ENCODE results near the gene KDM4B. TPM values are rescaled to one million over a fixed set of nuclear protein-coding genes. Genes with fewer than 3 reads are reported as not detected.
"Not testable (repeated sequence)": the region's sequence is repeated elsewhere in the genome, so short reads cannot be mapped to it uniquely, and the experiment has no call there.

KDM4B gene
- total RNA-seq, 1 experiment from 2014 or later: 7.2 TPM

DNA sequence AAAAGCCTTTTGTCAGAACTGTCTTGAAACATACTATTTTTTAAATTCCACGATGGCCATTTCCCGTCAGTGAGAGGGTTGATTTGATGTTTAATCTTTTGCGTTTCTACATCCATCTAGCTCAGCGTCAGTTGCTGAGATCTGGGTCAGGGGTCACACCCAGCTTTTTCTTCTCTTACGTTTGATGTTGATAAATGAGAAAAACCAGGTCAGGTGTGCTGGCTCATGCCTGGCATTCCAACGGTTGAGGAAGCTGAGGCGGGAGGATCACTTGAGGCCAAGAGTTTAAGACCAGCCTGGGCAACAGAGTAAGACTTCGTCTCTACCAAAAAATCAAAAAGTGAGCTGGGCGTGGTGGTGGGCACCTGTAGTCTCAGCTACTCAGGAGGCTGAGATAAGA lies 202.8 kb downstream of the KDM4B start:
- DNase-seq (ENCODE audit: low spot score): no peak

DNA sequence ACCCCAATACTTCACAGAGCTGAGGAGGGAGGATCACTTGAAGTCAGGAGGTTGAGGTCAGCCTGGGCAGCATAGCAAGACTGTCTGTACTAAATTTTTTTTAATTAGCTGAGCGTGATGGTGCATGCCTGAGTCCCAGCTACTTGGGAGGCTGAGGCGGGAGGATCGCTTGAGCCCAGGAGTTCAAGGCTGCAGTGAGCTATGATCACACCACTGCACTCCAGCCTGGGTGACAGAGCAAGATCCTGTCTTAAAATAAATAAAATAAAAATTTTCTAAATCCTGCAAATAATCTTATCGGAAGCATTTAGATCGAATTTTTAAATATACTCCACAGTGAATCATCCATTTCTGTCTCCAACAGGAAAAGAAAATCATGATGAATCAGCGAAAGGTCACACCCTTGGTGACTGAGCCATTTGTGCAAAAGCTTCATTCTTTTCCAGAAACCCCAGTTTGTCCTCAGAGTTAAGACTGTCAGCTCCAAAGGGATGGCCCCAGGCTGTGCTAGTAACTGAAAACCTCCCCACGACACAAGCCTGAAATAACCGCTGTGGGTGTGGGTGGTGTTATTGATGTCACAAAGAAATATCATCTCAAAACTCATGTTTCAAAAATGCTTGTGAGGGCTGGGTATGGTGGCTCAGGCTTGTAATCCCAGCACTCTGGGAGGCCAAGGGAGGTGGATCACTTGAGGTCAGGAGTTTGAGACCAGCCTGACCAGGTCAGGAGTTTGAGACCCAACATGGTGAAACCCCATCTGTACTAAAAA lies 204.1 kb downstream of the KDM4B start:
- DNase-seq (ENCODE audit: low spot score): peak; percentile 78

DNA sequence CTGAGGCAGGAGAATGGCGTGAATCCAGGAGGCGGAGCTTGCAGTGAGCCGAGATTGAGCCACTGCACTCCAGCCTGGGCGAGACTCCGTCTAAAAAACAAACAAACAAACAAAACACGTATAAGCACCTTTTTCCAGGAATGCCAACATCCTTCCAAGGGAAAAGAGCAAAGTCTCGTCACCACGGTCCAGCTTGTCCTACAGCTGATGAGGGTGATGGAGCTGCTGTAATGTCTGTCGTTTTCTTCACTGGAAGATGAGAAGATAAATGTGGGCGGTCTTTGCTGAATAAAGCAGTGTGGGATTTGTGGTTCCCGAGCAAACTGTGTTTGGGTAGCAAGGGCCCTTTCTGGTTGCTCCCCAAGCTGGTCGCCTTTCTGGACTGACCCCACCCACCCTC lies 205.1 kb downstream of the KDM4B start:
- DNase-seq (ENCODE audit: low spot score): no peak

DNA sequence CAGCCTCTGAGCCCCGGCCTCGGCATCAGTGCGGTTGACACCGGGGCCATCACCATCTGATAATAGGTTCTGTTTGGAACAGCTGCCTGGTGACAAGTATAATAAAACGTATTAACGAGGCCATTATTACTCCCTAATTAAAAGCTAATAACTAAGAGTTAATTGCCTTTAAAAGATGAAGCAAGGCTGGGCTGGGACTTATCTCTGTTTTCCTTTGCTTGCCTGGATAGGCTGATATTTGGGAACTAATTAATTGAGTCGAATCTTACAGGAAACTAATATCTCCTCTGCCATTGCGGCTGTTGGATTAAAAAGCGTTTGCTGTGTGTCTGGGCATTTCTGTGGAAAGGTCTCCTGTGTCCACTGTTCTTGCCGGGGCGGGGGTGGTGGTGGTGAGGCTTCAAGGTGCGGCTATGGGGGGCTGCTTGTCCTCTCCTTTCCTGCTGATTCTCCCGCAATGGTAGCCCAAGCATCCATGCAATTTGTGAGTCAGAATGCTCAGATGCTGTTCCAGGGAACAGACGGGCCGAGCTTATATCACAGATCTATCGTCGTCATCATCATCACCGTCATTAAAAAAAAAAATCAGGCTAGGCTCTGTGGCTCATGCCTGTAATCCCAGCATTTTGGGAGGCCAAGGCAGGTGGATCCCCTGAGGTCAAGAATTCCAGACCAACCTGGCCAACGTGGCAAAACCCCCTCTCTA lies 209.0 kb downstream of the KDM4B start:
- DNase-seq (ENCODE audit: low spot score): no peak

DNA sequence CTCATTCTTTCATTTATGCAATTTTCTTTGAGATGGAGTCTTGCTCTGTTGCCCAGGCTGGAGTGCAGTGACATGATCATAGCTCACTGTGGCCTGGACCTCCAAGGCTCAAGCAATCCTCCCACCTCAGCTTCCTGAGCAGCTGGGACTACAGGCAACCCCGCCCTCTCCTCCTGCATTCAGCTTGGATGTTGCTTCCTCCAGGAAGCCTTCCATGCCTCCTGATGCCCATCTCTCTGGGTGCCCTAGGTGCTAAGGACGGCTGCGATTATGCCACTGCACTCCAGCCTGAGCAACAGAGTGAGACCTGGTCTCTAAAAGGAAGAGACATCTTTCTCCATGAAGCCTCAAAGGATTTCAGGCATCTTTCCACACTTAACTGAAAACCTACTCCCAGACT lies 209.9 kb downstream of the KDM4B start:
- DNase-seq (ENCODE audit: low spot score): no peak

DNA sequence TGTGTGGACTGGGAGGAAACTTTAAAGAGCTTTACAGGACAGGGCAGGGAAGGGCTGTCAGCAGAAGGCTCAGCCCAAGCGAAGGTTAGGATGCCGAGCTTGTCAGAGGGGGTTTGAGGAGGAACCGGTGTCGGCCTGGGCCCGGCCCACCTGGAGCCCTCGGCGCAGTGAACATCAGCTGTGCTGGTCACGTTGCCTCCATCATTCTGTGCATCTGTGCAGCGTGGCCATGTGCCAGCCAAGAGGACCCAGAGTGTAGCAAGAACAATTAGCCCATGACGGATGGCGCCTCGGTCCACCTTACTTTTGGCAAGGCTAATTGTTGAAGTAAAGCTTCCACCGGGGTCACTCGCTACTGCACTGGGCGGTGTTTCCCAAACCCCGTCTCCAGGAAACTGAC lies 210.3 kb downstream of the KDM4B start:
- no peak for DNase-seq (ENCODE audit: low spot score)

DNA sequence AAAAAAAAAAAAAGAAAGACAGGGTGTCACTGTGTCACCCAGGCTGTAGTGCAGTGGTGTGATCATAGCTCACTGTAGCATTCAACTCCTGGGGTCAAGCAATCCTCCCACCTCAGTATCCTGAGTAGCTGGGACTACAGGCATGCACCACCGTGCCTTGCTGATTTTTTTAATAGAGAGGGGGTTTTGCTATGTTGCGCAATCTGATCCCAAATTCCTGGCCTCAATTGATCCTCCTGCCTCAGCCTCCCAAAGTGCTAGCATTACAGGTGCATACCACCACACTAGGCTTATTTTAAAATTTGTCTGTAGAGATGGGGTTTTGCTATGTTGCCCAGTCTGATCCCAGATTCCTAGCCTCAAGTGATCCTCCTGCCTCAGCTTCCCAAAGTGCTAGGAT lies 212.4 kb downstream of the KDM4B start:
- no peak for DNase-seq (ENCODE audit: low spot score)

DNA sequence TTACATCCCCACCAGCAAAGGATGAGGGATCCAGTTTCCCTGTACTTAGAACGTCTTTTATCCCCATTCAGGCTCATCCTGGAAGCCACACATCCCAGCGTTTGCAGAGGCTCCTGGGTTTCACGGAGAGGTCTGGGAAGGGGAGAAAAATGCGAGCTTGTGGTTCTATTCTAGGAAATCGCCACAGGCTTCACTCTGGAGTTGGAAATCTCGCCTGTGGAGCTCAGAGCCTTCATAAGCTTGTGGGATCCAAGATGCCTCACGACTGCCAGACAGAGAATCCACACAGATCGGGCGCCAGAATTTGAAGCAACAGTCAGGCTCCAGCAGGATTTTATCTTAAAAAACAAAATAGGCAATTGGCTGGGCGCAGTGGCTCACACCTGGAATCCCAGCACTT lies 213.8 kb downstream of the KDM4B start:
- DNase-seq (ENCODE audit: low spot score): no peak

DNA sequence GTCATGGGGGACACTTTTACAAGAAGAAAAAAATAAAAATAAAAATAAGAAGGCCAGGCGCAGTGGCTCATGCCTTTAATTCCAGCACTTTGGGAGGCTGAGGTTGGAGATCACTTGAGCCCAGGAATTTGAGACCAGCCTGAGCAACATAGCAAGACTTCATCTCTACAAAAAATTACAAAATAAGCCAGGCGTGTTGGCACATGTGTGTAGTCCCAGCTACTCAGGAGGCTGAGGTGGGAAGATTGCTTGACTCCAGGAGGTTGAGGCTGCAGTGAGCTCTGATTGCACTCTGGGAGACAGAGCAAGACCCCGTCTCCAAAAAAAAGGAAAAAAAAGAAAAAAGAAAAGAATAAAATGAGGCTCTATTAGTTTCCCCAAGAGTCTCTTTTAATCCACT lies 214.7 kb downstream of the KDM4B start:
- no peak for DNase-seq (ENCODE audit: low spot score)

DNA sequence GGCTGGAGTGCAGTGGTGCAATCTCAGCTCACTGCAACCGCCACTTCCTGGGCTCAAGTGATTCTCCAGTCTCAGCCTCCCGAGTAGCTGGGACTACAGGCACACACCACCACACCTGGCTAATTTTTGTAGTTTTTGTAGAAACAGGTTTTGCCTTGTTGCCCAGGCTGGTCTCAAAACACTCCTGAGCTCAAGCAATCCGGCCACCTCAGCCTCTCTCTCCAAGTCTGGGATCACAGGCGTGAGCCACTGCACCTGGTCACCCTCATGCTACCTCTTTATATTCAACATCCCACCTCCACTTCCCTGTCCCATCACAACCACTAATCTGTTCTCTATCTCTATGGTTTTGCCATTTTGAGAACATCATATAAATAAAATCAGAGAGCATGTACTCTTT lies 216.0 kb downstream of the KDM4B start:
- DNase-seq (ENCODE audit: low spot score): no peak

DNA sequence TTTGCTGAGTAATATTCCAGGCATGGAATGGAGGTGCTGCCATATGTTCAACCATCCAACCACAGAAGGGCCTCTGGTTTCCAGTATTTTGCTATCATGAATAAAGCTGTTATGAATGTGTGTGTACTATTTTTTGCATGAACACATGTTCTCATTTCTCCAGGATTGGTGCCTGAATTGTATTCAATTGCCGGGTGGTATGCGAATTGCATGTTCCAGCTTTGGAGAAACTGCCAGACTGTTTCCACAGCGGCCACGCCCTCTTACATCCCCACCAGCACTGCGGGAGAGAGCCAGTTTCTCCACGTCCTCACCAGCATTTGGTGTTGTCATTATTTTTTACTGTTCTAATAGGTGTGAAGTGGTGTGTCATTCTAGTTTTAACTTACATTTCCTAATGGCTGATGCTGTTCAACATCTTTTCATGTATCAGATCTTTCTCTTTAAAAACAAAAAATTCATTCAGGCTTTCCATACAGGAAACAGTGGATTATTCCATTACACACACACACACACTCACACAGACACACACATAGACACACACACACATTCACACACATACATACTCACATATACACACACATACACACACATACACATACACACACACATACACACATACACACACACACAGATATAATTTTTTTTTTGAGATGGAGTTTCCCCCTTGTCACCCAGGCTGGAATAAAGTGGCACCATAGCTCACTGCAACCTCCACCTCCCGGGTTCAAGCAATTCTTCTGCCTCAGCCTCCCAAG lies 217.6 kb downstream of the KDM4B start:
- no peak for DNase-seq (ENCODE audit: low spot score)

DNA sequence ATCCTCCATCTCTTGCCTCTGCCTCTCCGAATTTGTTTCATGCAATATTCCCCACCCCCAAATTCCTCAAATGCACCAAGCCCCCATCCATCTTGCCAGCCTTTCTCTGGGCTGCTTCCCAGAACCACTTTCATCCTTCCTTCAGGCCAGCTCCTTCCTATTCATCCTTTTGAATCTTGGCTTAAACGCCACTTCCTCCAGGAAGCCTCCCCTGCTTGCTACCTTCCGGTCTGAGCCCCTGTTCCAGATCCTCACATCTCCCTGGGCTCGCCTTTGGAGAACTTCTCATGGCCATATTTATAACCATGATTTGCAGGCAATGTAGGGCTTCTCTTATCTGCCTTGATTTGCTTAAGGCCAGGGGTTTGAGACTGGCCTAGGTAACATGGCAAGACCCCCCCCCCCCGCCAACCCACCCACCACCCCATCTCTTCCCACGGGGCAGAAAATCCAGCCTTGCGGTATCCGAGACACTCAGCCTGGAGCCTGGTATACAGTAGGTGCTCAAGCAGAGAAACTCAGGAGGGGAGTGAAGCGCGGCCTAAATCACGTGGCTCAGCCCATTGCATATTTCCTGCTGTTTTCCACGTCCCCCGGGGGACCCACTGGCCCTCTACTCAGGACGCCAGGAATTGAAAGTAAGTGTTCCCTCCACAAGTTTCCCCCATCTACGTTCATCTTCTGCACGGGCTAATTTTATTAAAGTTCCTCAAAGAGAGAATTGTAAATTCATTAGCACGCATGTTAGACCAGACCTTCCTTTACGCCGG lies 219.8 kb downstream of the KDM4B start:
- no peak for DNase-seq (ENCODE audit: low spot score)

DNA sequence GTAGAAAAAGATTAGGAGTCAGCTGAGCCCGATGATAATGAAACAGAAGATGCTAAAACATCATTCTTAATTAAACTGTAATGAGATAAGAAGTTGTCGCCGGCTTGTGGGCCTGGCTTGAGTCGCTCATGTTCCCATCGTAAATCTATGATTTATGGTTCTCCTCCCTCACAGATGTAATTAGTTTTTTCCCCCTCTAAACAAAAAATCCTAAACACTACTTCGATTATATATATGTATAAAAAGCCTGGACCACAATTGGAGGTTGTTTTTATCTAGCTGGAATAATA lies 220.3 kb downstream of the KDM4B start:
- DNase-seq (ENCODE audit: low spot score): no peak

DNA sequence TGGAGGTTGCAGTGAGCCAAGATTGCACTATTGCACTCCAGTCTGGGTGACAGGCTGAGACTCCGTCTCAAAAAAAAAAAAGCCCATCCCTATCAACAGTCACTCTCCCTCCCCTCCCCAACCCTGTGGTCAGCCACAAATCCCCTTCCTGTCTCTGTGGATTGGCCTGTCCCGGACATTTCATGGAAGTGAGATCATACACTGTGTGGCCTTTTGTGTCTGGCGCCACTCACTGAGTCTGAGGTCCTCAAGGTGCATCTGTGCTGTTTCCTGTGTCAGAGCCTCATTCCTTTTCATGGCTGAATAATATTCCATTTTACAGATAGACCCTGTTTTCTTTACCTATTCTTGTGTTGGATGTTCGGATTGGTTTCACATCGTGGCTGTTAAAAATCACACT lies 222.2 kb downstream of the KDM4B start:
- peak; percentile 52 for DNase-seq (ENCODE audit: low spot score)

DNA sequence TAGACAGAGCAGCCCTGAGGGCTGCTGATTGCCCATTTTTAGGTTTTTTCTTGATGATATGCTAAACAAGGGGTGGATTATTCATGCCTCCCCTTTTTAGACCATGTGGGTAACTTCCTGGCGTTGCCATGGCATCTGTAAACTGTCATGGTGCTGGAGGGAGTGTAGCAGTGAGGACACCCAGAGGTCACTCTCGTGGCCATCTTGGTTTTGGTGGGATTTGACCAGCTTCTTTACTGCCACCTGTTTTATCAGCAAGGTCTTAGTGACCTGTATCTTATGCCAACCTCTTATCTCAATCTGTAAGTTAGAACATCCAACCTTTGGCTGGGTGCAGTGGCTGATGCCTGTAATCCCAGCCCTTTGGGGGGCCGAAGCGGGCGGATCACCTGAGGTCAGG lies 223.7 kb downstream of the KDM4B start:
- no peak for DNase-seq (ENCODE audit: low spot score)

DNA sequence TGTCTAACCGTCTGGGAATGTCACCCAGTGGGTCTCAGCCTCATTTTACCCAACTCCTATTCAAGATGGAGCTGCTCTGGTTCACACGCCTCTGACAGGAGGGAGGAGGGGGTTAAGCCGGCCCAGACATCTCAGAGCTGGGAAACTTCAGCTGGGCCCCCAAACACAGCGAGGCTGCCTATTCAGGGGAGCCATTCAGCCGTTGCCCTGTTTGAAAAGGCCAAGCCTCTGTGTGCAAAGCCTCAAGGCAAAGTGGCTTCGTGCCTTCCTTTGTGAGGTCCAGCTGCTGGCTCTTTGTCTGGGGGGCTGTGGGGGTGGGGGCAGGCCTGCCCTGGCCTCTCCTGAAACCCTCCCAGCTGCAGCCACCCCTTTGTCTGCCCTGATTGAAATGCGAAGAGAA lies 224.3 kb downstream of the KDM4B start:
- DNase-seq (ENCODE audit: low spot score): no peak

DNA sequence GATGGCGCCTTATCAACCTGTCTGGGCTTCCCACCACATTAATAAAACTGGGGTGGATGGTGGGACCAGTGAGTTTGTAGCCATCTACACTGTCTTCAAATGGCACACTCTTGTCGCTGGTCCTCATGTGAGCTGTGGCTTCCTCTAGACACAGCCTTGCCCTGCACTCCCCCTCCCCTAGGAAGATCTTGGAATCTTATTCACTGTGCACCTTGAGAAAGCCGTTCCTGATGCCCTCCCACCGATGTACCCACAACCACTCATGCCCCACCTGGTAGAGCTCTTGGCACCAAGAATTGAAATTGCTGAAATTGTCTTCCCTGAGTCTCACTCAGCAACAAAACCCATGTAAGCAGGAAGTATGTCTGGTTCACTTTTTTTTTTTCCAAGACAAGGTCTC lies 225.7 kb downstream of the KDM4B start:
- no peak for DNase-seq (ENCODE audit: low spot score)

DNA sequence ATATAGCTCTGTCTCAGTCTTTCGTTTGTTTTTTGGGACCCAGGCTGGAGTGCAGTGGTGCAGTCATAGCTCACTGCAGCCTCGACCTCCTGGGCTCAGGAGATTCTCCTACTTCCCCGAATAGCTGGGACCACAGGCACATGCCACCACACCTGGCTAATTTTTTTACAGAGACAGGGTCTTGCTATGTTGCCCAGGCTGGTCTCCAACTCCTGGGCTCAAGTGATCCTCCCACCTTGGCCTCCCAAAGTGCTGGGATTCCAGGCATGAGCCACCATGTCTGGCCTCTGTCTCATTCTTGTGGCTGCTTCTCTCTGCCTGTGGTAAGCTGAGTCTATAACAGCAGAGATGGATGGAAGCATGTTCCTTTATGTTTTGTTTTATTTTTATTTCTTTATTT lies 226.7 kb downstream of the KDM4B start:
- not testable (repeated sequence) for DNase-seq (ENCODE audit: low spot score)

DNA sequence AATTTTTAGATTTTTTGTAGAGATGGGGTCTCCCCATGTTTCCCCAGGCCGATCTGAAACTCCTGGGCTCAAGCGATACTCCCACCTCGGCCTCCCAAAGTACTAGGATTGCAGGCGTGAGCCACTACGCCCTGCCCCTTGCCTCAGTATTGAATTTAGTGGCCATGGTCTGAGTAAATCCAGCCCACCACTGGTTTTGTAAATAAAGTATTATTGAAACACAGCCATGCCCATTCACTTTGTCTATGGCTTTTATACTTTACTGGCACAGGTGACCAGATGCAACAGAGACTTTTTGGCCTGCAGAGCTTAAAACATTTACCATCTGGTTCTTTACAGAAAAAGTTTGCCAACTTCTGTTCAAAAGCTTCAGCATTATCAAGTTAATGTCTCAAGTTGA lies 227.9 kb downstream of the KDM4B start:
- DNase-seq (ENCODE audit: low spot score): no peak

DNA sequence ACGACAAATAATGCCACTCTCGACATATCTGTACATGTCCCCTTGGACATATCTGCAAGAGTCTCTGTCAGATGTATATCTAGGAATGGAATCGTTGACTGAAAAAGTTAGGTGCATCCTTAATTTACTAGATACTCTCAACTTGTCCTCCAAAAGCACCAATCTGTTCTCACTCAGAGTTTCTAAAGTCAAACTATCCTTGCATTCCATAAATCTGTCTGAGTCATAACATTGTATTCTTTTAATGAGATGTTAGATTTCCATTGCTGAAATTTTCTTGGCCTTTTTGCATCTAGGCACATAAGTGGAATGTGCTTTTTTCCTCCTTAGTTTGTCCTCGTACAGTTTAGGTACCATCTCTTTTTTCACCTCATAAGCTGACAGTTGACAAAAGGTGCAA lies 231.9 kb downstream of the KDM4B start:
- no peak for DNase-seq (ENCODE audit: low spot score)

DNA sequence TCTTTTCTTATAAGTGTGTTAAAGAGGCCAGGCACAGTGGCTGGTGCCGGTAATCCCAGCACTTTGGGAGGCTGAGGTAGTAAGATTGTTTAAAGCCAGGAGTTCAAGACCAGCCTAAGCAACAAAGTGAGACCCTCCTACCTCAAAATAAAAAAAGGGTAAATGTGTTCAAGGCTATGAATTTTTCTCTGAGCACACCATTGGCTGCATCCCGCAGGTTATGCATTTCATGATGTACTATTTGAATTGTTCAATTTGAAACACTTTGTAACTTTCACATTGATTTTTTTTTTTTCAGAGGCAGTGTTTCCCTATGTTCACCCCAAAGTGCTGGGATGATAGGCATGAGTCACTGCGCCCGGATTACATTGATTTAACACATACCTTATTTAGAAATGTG lies 233.6 kb downstream of the KDM4B start:
- no peak for DNase-seq (ENCODE audit: low spot score)

All from H4 (cell line).